IMR-90 (cell line): ENCODE data around the gene GIMAP4. TPM values are rescaled to one million over a fixed set of nuclear protein-coding genes. Genes with fewer than 3 reads are reported as not detected.

Experiments used
- ATAC-seq: fragments of 200-7000 bp; cut with Tn5 transposase; 2 replicates; pipeline ENCODE4 v1.9.1; 2020; ENCODE audit warnings: low read depth, mild to moderate bottlenecking, moderate library complexity
- BruUV-seq: library from RNA; stranded (reverse); fragments of 400-500 nt; replicated peaks from 2 replicates; lab custom pipeline; 2021; lab: Mats Ljungman, UMichigan
- CTCF ChIA-PET: fragments of 300-600 bp; formaldehyde crosslinking; extraction: SDS; loops from one replicate; lab custom pipeline; 2021; ENCODE audit warnings: antibody characterized with exemption; lab: Yijun Ruan, JAX
- POLR2A ChIA-PET: fragments of 300-600 bp; sonication (Branson Sonifier 250); formaldehyde crosslinking; loops from one replicate; lab custom pipeline; 2022; ENCODE audit warnings: antibody characterized with exemption; ENCODE audit not compliant: unreplicated experiment; lab: Charles Lee
- DNase-seq: peaks from one replicate; pipeline ENCODE4 v3.0.0; 2013
- H2AFZ ChIP-seq: replicated peaks from 2 replicates; pipeline ENCODE3; 2013; ENCODE audit warnings: low read length, mild to moderate bottlenecking; ENCODE audit not compliant: poor library complexity
- H2AK5ac ChIP-seq: 2 replicates; pipeline ENCODE4 v1.6.1; 2013; ENCODE audit warnings: low read depth, low read length, inconsistent platforms
- H2AK9ac ChIP-seq: replicated peaks from 2 replicates; pipeline ENCODE3; 2013; ENCODE audit warnings: mild to moderate bottlenecking, low read depth, low read length, moderate library complexity; ENCODE audit not compliant: poor library complexity
- H2BK120ac ChIP-seq: 2 replicates; pipeline ENCODE4 v1.6.1; 2013; ENCODE audit warnings: low read depth, low read length, inconsistent platforms
- H2BK15ac ChIP-seq: 3 replicates; pipeline ENCODE4 v1.6.1; 2013; ENCODE audit warnings: low read depth, low read length, inconsistent platforms
- H2BK20ac ChIP-seq: 2 replicates; pipeline ENCODE4 v1.6.1; 2013; ENCODE audit warnings: low read depth, mild to moderate bottlenecking, inconsistent platforms, low read length, moderate library complexity
- H2BK5ac ChIP-seq: 2 replicates; pipeline ENCODE4 v1.6.1; 2013; ENCODE audit warnings: mild to moderate bottlenecking, low read depth, low read length, inconsistent platforms; ENCODE audit not compliant: poor library complexity, severe bottlenecking
- H3K14ac ChIP-seq: replicated peaks from 2 replicates; pipeline ENCODE4 v1.6.1; 2013; ENCODE audit warnings: low read depth, low read length, inconsistent platforms
- H3K18ac ChIP-seq: 2 replicates; pipeline ENCODE4 v1.6.1; 2013; ENCODE audit warnings: low read depth, low read length, control low read depth
- H3K23ac ChIP-seq: 2 replicates; pipeline ENCODE4 v1.6.1; 2013; ENCODE audit warnings: low read depth, low read length, inconsistent platforms
- H3K27ac ChIP-seq: 2 replicates; pipeline ENCODE4 v1.5.1; 2013; ENCODE audit warnings: mild to moderate bottlenecking, control low read depth, low read length; ENCODE audit not compliant: insufficient read depth
- H3K27me3 ChIP-seq: 2 replicates; pipeline ENCODE4 v1.6.1; 2013; ENCODE audit warnings: low read length; ENCODE audit not compliant: control insufficient read depth, insufficient read depth
- H3K36me3 ChIP-seq: 2 replicates; pipeline ENCODE4 v1.6.1; 2013; ENCODE audit warnings: low read length, mixed read lengths; ENCODE audit not compliant: control insufficient read depth, insufficient read depth
- H3K4ac ChIP-seq: 2 replicates; pipeline ENCODE4 v1.6.1; 2013; ENCODE audit warnings: low read depth, low read length, inconsistent platforms
- H3K4me1 ChIP-seq: 2 replicates; pipeline ENCODE4 v1.6.1; 2013; ENCODE audit warnings: low read length, mixed read lengths; ENCODE audit not compliant: control insufficient read depth, insufficient read depth
- H3K4me2 ChIP-seq: 2 replicates; pipeline ENCODE4 v1.6.1; 2013; ENCODE audit warnings: low read depth, mild to moderate bottlenecking, control low read depth, low read length, moderate library complexity
- H3K4me3 ChIP-seq: 2 replicates; pipeline ENCODE4 v1.5.1; 2013; ENCODE audit warnings: low read depth, mild to moderate bottlenecking, control low read depth, low read length, moderate library complexity; ENCODE audit not compliant: insufficient read depth
- H3K56ac ChIP-seq: 2 replicates; pipeline ENCODE4 v1.6.1; 2013; ENCODE audit warnings: low read length, inconsistent platforms; ENCODE audit not compliant: insufficient read depth; ENCODE audit errors: extremely low read depth
- H3K79me1 ChIP-seq, 2 experiments: 2 replicates each; pipeline ENCODE4 v1.6.1; 2013; ENCODE audit warnings: low read length in 2 of 2, inconsistent platforms in 1 of 2, low read depth in 1 of 2
- H3K9ac ChIP-seq: 2 replicates; pipeline ENCODE4 v1.6.1; 2013; ENCODE audit warnings: low read depth, low read length, control low read depth
- H3K9me1 ChIP-seq: 2 replicates; pipeline ENCODE4 v1.6.1; 2013; ENCODE audit warnings: low read length, inconsistent platforms; ENCODE audit not compliant: insufficient read depth
- H3K9me3 ChIP-seq: 2 replicates; pipeline ENCODE4 v1.6.1; 2013; ENCODE audit warnings: low read length; ENCODE audit not compliant: control insufficient read depth, insufficient read depth
- H4K20me1 ChIP-seq: 2 replicates; pipeline ENCODE4 v1.6.1; 2013; ENCODE audit warnings: low read length, inconsistent platforms; ENCODE audit not compliant: insufficient read depth
- H4K5ac ChIP-seq: 2 replicates; pipeline ENCODE4 v1.6.1; 2013; ENCODE audit warnings: mild to moderate bottlenecking, low read depth, low read length, control low read depth
- H4K8ac ChIP-seq, 2 experiments: 2 replicates each; pipeline ENCODE4 v1.6.1; 2013; ENCODE audit warnings: low read depth in 2 of 2, low read length in 2 of 2, control low read depth in 1 of 2, inconsistent platforms in 1 of 2
- H4K91ac ChIP-seq: 2 replicates; pipeline ENCODE4 v1.6.1; 2013; ENCODE audit warnings: low read depth, low read length, inconsistent platforms; ENCODE audit not compliant: insufficient read depth
- BHLHE40 ChIP-seq: fragments of 150-350 bp; IDR thresholded peaks from 2 replicates; pipeline ENCODE4 v1.6.1; 2016; ENCODE audit warnings: mild to moderate bottlenecking, low read depth, low read length
- CHD1 ChIP-seq: IDR thresholded peaks from 2 replicates; pipeline ENCODE4 v1.6.1; 2012; ENCODE audit warnings: low read depth, low read length, improper control_type of control experiment
- FOS ChIP-seq: fragments of 150-350 bp; IDR thresholded peaks from 2 replicates; pipeline ENCODE4 v1.6.1; 2016; ENCODE audit warnings: low read depth, low read length
- MAFK ChIP-seq: IDR thresholded peaks from 2 replicates; pipeline ENCODE4 v1.6.1; 2012; ENCODE audit warnings: low read depth, low read length, improper control_type of control experiment
- MAZ ChIP-seq: IDR thresholded peaks from 2 replicates; pipeline ENCODE4 v1.6.1; 2012; ENCODE audit warnings: low read depth, mild to moderate bottlenecking, low read length, improper control_type of control experiment, moderate library complexity, borderline replicate concordance
- MXI1 ChIP-seq: IDR thresholded peaks from 2 replicates; pipeline ENCODE4 v1.6.1; 2012; ENCODE audit warnings: low read depth, mild to moderate bottlenecking, low read length, moderate library complexity, borderline replicate concordance
- NFE2L2 ChIP-seq: fragments of 150-350 bp; IDR thresholded peaks from 2 replicates; pipeline ENCODE4 v1.6.1; 2016; ENCODE audit warnings: low read depth, mild to moderate bottlenecking, low read length
- RAD21 ChIP-seq: IDR thresholded peaks from 2 replicates; pipeline ENCODE4 v1.6.1; 2012; ENCODE audit warnings: low read length, improper control_type of control experiment
- RCOR1 ChIP-seq: IDR thresholded peaks from 2 replicates; pipeline ENCODE4 v1.6.1; 2012; ENCODE audit warnings: mild to moderate bottlenecking, low read length, improper control_type of control experiment; ENCODE audit not compliant: insufficient replicate concordance
- RFX5 ChIP-seq: IDR thresholded peaks from 2 replicates; pipeline ENCODE4 v1.8.0; 2012; ENCODE audit warnings: low read depth, mild to moderate bottlenecking, low read length, moderate library complexity
- SMC3 ChIP-seq: fragments of 150-350 bp; IDR thresholded peaks from 2 replicates; pipeline ENCODE4 v1.6.1; 2016; ENCODE audit warnings: low read depth, mild to moderate bottlenecking, antibody characterized with exemption, low read length, moderate library complexity
- WGBS, 2 experiments: methylation state at CpG; one replicate each; pipeline versions ENCODE4 v1.1.5 to v1.1.7; 2013; ENCODE audit warnings: missing lambda C conversion rate in 2 of 2; ENCODE audit not compliant: insufficient read length in 1 of 2; ENCODE audit errors: extremely low coverage in 2 of 2; 5-methylcytosine and 5-hydroxymethylcytosine counted together
- dilution Hi-C: fragments of 300-500 bp; cut with HindIII; formaldehyde crosslinking; loops from one replicate; pipeline ENCODE4 v1.14.3; 2018; ENCODE audit warnings: low sequenced_read_pairs; ENCODE audit not compliant: unreplicated experiment
- in situ Hi-C: fragments of 300-500 bp; cut with MboI; formaldehyde crosslinking; loops from 3 replicates; pipeline ENCODE4 v1.14.3; 2019; ENCODE audit warnings: low sequenced_read_pairs, inconsistent platforms, mixed read lengths
- intact Hi-C: fragments of 100-400 bp; cut with micrococcal nuclease; formaldehyde crosslinking; loops from 2 replicates; pipeline ENCODE4 v1.10.0; 2022
- polyA plus RNA-seq, 3 experiments: library from polyadenylated mRNA; depleted of rRNA; stranded (reverse); fragments of >200 nt; gene quantifications; 2 replicates each; pipeline ENCODE4 v1.2.3, GENCODE V29; 2012; ENCODE audit warnings: low replicate concordance in 1 of 3
- total RNA-seq: library from RNA; depleted of rRNA; stranded (reverse); fragments of >200 nt; gene quantifications from 2 replicates; pipeline ENCODE4 v1.2.3, GENCODE V29; 2012
- TF ChIP-seq, protein P1 (sequence below): fragments of 150-350 bp; IDR thresholded peaks from 2 replicates; pipeline ENCODE4 v1.6.1; 2016; ENCODE audit warnings: low read depth, mild to moderate bottlenecking, low read length, moderate library complexity, borderline replicate concordance
- TF ChIP-seq, protein P2 (sequence below): fragments of 150-350 bp; IDR thresholded peaks from 2 replicates; pipeline ENCODE4 v1.6.1; 2017; ENCODE audit warnings: mild to moderate bottlenecking, antibody characterized with exemption, low read length, low read depth
- TF ChIP-seq, protein P3 (sequence below): conservative IDR thresholded peaks from 2 replicates; pipeline ENCODE4 v1.5.1; 2012; ENCODE audit warnings: mild to moderate bottlenecking, low read depth, low read length, improper control_type of control experiment

The GIMAP4 gene
- total and polyA plus RNA-seq, 2 of the 4 experiments (the other 2 are of a cell fraction) = not detected

DNA sequence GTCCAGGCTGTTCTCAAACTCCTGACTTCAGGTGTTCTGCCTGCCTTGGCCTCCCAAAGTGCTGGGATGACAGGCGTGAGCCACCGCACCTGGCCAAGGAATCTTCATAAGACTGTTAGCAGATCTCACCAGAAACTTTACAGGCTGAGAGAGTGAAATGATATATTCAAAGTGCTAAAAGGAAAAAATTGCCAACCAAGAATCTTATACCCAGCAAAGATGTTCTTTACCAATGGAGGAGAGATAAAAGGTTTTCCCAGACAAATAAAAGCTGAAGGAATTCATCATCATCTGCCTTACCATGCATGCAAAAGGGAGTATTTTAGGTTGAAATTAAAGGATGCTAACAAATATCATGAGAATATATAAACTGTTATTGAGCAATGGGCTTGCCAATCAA lies 28.9 kb upstream of the GIMAP4 start:
- Histone ChIP-seq H3K9me3 (peaks cover 27% of the 10 kb centered on the region), H2BK15ac (no peak overlapping the region), H2BK20ac (no peak overlapping the region), H3K4me3 (no peak overlapping the region), H2AK5ac (no peak overlapping the region), H4K91ac (no peak overlapping the region), H3K18ac (no peak overlapping the region), H3K9ac (no peak overlapping the region), H3K4me1 (no peaks in the 10 kb centered on the region), H2AK9ac (no peak overlapping the region), H4K20me1 (no peaks in the 10 kb centered on the region), H3K27ac (no peak overlapping the region), H2BK5ac (no peak overlapping the region), H2BK120ac (no peak overlapping the region), H3K79me1 (no peaks in the 10 kb centered on the region), H3K23ac (no peak overlapping the region), H3K36me3 (no peaks in the 10 kb centered on the region), H3K4me2 (no peak overlapping the region), H3K9me1 (no peaks in the 10 kb centered on the region), H3K4ac (no peak overlapping the region), H3K27me3 (no peaks in the 10 kb centered on the region), H3K56ac (no peak overlapping the region), H3K14ac (no peak overlapping the region), H4K8ac (no peak overlapping the region), H2AFZ (no peak overlapping the region), H4K5ac (no peak overlapping the region)
- TF ChIP-seq MXI1 (no peak), SMC3 (no peak), MAZ (no peak), MAFK (no peak), CHD1 (no peak), FOS (no peak), RCOR1 (no peak), NFE2L2 (no peak), BHLHE40 (no peak), RAD21 (no peak), RFX5 (no peak)
- TF ChIP-seq, protein P1, sequence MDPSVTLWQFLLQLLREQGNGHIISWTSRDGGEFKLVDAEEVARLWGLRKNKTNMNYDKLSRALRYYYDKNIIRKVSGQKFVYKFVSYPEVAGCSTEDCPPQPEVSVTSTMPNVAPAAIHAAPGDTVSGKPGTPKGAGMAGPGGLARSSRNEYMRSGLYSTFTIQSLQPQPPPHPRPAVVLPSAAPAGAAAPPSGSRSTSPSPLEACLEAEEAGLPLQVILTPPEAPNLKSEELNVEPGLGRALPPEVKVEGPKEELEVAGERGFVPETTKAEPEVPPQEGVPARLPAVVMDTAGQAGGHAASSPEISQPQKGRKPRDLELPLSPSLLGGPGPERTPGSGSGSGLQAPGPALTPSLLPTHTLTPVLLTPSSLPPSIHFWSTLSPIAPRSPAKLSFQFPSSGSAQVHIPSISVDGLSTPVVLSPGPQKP = no peak
- TF ChIP-seq, protein P2, sequence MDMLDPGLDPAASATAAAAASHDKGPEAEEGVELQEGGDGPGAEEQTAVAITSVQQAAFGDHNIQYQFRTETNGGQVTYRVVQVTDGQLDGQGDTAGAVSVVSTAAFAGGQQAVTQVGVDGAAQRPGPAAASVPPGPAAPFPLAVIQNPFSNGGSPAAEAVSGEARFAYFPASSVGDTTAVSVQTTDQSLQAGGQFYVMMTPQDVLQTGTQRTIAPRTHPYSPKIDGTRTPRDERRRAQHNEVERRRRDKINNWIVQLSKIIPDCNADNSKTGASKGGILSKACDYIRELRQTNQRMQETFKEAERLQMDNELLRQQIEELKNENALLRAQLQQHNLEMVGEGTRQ = no peak
- TF ChIP-seq, protein P3, sequence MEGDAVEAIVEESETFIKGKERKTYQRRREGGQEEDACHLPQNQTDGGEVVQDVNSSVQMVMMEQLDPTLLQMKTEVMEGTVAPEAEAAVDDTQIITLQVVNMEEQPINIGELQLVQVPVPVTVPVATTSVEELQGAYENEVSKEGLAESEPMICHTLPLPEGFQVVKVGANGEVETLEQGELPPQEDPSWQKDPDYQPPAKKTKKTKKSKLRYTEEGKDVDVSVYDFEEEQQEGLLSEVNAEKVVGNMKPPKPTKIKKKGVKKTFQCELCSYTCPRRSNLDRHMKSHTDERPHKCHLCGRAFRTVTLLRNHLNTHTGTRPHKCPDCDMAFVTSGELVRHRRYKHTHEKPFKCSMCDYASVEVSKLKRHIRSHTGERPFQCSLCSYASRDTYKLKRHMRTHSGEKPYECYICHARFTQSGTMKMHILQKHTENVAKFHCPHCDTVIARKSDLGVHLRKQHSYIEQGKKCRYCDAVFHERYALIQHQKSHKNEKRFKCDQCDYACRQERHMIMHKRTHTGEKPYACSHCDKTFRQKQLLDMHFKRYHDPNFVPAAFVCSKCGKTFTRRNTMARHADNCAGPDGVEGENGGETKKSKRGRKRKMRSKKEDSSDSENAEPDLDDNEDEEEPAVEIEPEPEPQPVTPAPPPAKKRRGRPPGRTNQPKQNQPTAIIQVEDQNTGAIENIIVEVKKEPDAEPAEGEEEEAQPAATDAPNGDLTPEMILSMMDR = no peak
- in situ Hi-C loops (no loop called here), dilution Hi-C loops (no loop called here), intact Hi-C loops (no loop called here)
- ATAC-seq (no peak), DNase-seq (no peak)
- ChIA-PET CTCF (no interaction called here), POLR2A (no interaction called here)
- BruUV-seq = no TSS peak
- WGBS, 2 experiments = no CpG with 5 or more reads among the region's 2 CpGs
